Adrenal gland (tissue), 5 donors: ENCODE measurements around the gene PGAP2.

ENCODE experiments used
- CTCF ChIP-seq, 6 experiments: fragments of 450-650 bp in 4 of 6; fragments of 200-600 bp in 2 of 6; sonication (generic) in 1 of 6; IDR thresholded peaks; 1 replicate in 5 of 6; 2 replicates in 1 of 6; pipeline versions ENCODE4 v1.5.1 to v1.8.0; 2016 to 2021; ENCODE audit warnings: antibody characterized with exemption in 6 of 6, mild to moderate bottlenecking in 2 of 6, moderate library complexity in 1 of 6
- POLR2A ChIP-seq, 2 donors: fragments of 450-650 bp; IDR thresholded peaks; one replicate each; pipeline ENCODE4 v1.6.1; 2017; ENCODE audit warnings: antibody characterized with exemption in 2 of 2, mild to moderate bottlenecking in 2 of 2, moderate library complexity in 1 of 2
- donor health status: DM: no; HTN: no; CAD: no.

GRCh38 chr11:3782963-3783362 is 25.4 kb upstream of the PGAP2 start:
- no peak for TF ChIP-seq CTCF (IDR thresholded peaks at IDR 0.05)
- TF ChIP-seq POLR2A (IDR thresholded peaks at IDR 0.05) = no peak
